Measurements from ENCODE around the gene SLC6A1.

The SLC6A1 gene

GRCh38 chr3:10996345-10997013 is 3.9 kb downstream of the SLC6A1 start:
- FAIRE-seq (no peak), DNase-seq (ENCODE audit: insufficient read length) (no peak)
- TF ChIP-seq POLR2A (IDR thresholded peaks at IDR 0.05; ENCODE audit: low read depth, low read length) = no peak
- no peak for TF ChIP-seq POLR2AphosphoS5 (IDR thresholded peaks at IDR 0.05; ENCODE audit: low read depth, low read length)

- no peak for FAIRE-seq
- TF ChIP-seq POLR2A (IDR thresholded peaks at IDR 0.05; ENCODE audit: low read depth, low read length) (no peak), TAF1 (IDR thresholded peaks at IDR 0.05; ENCODE audit: borderline replicate concordance, low read depth, low read length) (no peak), POLR2AphosphoS5 (IDR thresholded peaks at IDR 0.05; ENCODE audit: low read depth, low read length) (no peak)
Measured at GRCh38 chr3:10997196-10997595, 4.6 kb downstream of the SLC6A1 start.

GRCh38 chr3:10998542-10998941 is 6.0 kb downstream of the SLC6A1 start:
- no peak for FAIRE-seq

More at GRCh38 chr3:10997196-10997595, 4.6 kb downstream of the SLC6A1 start:
- no peak for DNase-seq (ENCODE audit: insufficient read length)

DNA sequence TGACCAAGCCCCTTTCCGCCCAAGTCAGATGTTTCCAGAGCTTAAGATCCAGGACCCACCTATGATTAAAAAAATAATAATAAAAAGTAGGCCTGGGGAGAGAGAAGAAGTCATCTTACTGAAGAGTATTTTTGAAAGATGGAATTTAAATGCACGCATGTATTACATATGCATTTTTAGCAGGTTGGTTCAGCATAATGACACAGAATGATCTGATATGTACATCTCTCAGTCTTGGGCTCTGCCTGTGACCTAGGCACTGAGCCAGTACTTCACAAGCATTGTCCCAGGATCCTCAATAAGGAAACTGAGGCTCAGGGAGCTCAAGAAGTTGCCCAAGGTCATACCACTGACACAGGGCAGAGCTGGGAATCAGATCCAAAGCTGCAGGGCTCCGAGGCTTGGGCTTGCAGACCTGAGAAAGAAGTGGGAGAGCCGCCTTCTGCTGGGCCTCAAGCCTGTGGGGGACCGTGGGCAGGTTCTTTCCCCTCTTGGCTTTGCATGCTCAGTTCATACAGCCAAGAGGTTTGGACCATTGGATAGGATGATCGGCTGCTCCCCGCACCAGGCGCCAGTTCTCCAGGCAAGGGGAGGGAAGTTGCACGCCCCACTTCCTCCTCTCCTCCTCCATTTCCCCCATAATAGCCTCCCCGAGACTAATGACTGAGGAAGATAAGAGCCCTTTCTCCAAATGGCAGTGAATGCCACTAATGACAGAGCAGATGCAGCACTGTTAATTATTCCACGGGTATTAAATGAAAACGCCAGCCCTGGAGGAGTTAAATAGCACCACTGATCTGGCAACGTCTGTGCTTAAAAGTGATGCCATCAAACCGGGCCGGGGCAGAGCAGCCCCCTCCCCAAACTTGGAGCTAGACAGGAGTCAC is 6.9 kb downstream of the SLC6A1 start:
- FAIRE-seq (no peak), DNase-seq (ENCODE audit: insufficient read length) (no peak)
- TF ChIP-seq POLR2A (IDR thresholded peaks at IDR 0.05; ENCODE audit: low read depth, low read length) = no peak
- no peak for TF ChIP-seq TAF1 (IDR thresholded peaks at IDR 0.05; ENCODE audit: borderline replicate concordance, low read depth, low read length)
- no peak for TF ChIP-seq POLR2AphosphoS5 (IDR thresholded peaks at IDR 0.05; ENCODE audit: low read depth, low read length)

More at GRCh38 chr3:10998542-10998941, 6.0 kb downstream of the SLC6A1 start:
- no peak for DNase-seq (ENCODE audit: insufficient read length)
- TF ChIP-seq POLR2A (IDR thresholded peaks at IDR 0.05; ENCODE audit: low read depth, low read length) (no peak), POLR2AphosphoS5 (IDR thresholded peaks at IDR 0.05; ENCODE audit: low read depth, low read length) (no peak), TAF1 (IDR thresholded peaks at IDR 0.05; ENCODE audit: borderline replicate concordance, low read depth, low read length) (no peak)

GRCh38 chr3:11000528-11000927 is 8.0 kb downstream of the SLC6A1 start:
- DNase-seq (ENCODE audit: insufficient read length) = no peak
- no peak for TF ChIP-seq POLR2A (IDR thresholded peaks at IDR 0.05; ENCODE audit: low read depth, low read length)
- TF ChIP-seq POLR2AphosphoS5 (IDR thresholded peaks at IDR 0.05; ENCODE audit: low read depth, low read length) = no peak
- TF ChIP-seq TAF1 (IDR thresholded peaks at IDR 0.05; ENCODE audit: borderline replicate concordance, low read depth, low read length) = no peak
- no peak for FAIRE-seq

DNA sequence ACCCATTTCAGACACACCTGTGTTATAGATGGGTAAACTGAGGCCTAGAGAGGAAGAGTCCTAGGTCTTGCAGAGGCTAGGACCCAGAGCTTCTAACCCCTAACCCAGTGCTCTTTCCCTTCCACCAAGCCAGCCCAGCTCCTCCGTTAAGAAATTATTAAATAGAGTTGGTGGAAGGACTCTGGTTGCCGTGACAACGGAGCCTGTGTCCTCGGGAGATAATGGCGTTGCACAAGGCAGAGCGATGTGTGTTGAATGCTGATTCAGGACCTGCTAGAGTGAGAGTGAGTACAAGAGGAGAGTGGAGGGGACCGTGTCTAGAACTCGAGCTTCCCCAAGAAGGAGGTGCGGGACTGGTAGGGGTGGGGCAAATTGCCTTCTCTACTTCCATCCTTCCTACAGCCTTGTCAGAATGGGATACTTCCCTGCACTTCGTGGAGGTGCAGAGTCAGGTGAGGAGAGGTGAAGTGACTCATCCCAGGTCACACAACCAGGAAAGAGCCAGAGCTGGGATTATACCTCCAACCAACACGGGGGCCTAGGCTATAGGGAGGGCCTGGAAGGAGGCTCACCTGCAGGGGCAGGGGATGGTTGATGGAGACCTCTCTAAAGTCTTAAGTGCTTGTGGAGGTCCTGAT is 8.6 kb downstream of the SLC6A1 start:
- DNase-seq (ENCODE audit: insufficient read length) (no peak), FAIRE-seq (no peak)
- no peak for TF ChIP-seq POLR2A (IDR thresholded peaks at IDR 0.05; ENCODE audit: low read depth, low read length)
- TF ChIP-seq TAF1 (IDR thresholded peaks at IDR 0.05; ENCODE audit: borderline replicate concordance, low read depth, low read length) = no peak
- TF ChIP-seq POLR2AphosphoS5 (IDR thresholded peaks at IDR 0.05; ENCODE audit: low read depth, low read length) = no peak

GRCh38 chr3:11001658-11002021 is 9.1 kb downstream of the SLC6A1 start:
- DNase-seq (ENCODE audit: insufficient read length) (no peak), FAIRE-seq (no peak)
- TF ChIP-seq POLR2A (IDR thresholded peaks at IDR 0.05; ENCODE audit: low read depth, low read length) = no peak

GRCh38 chr3:11002371-11002807 is 9.8 kb downstream of the SLC6A1 start:
- TF ChIP-seq POLR2AphosphoS5 (IDR thresholded peaks at IDR 0.05; ENCODE audit: low read depth, low read length) (no peak), POLR2A (IDR thresholded peaks at IDR 0.05; ENCODE audit: low read depth, low read length) (no peak), TAF1 (IDR thresholded peaks at IDR 0.05; ENCODE audit: borderline replicate concordance, low read depth, low read length) (no peak)
- FAIRE-seq (no peak), DNase-seq (ENCODE audit: insufficient read length) (no peak)

DNA sequence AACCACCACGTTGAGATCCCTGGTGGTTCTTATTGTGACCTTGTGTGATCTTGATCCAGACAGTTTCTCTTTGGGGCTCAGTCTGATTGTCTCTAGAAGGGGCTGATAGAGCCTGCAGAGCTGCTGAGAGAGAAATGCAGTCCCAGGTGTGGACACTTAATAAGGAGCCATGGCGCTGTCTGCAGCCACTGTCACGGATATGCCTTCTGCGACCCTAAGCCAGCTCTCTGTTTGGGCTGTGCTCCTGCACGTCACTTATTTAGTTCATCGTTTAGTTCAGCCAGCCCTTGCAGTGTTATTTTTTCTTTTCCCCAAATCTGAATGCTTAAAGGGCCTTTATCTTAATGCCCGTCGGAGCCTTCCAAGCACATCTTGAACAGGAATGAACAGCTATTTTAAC is 12.0 kb downstream of the SLC6A1 start:
- TF ChIP-seq POLR2AphosphoS5 (IDR thresholded peaks at IDR 0.05; ENCODE audit: low read depth, low read length) (no peak), POLR2A (IDR thresholded peaks at IDR 0.05; ENCODE audit: low read depth, low read length) (no peak), TAF1 (IDR thresholded peaks at IDR 0.05; ENCODE audit: borderline replicate concordance, low read depth, low read length) (no peak)
- DNase-seq (ENCODE audit: insufficient read length) (no peak), FAIRE-seq (no peak)

- FAIRE-seq (no peak), DNase-seq (ENCODE audit: insufficient read length) (no peak)
- TF ChIP-seq POLR2AphosphoS5 (IDR thresholded peaks at IDR 0.05; ENCODE audit: low read depth, low read length) (no peak), TAF1 (IDR thresholded peaks at IDR 0.05; ENCODE audit: borderline replicate concordance, low read depth, low read length) (no peak), POLR2A (IDR thresholded peaks at IDR 0.05; ENCODE audit: low read depth, low read length) (no peak)
Measured at GRCh38 chr3:11005686-11006256, 13.2 kb downstream of the SLC6A1 start.

Data from GM12892 (cell line).